ENCODE results near the gene PPP1R15B.

Gene PPP1R15B

DNA sequence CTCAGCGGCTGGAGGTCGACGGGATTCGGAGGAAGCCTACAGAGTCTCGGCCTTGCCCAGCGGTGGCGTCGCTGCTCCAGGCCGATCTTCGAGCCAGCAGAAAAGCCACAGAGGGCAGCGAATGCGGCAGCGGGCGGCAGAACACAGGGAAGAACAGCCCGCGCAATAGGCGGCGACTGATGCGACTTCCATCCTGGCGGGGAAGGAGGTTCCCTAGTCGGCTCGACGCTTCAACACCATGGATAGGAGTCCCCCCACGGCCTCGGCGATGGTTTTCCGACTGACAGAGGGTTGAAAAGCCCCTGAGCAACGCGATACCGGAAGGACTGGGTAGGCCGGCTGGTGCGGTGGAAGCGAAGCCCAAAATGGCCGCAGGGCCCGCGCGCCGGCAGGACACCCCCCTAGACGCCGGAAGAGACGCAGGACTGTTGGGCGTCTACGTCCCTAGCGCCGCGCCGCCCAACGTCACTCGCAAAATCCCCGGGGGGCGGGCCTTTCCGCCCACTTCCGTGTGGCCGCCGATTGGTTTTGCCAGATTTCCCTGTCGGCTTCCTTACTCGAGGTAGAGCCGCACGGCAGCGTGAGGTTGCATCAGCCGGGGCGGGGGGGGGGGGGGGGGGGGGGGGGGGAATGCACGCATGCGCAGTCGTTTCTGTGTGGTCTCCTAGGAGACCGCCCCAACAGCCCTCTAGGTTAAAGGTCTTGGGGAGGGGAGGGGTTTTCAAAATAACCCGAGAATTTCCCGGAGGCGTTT lies at the start of gene PPP1R15B:
PPP1R15B (minus strand) TSS at position 367 of the 754 bp plus-strand sequence. CDS start 406 bp downstream, outside the sequence.
- Histone ChIP-seq H3K27me3 (ENCODE audit: control insufficient read depth in 1 of 2, insufficient read depth in 2 of 2, low read length in 2 of 2) (no peaks in the 10 kb centered on the region), H3K9ac (ENCODE audit: low read length) (peak within 1 kb of the TSS; percentile 98), H3K9me3 (ENCODE audit: low read length) (no peaks in the 10 kb centered on the region), H3K27ac (ENCODE audit: low read depth, low read length) (peak within 1 kb of the TSS; percentile 99), H3K4me1 (ENCODE audit: insufficient read depth, low read length) (peaks cover 7% of the 10 kb centered on the region), H3K36me3 (ENCODE audit: insufficient read depth, low read length) (peaks cover 8% of the 10 kb centered on the region), H3K4me3 (ENCODE audit: low read depth in 1 of 2, low read length in 2 of 2) (peak within 1 kb of the TSS; percentile 95 to 98)

DNA sequence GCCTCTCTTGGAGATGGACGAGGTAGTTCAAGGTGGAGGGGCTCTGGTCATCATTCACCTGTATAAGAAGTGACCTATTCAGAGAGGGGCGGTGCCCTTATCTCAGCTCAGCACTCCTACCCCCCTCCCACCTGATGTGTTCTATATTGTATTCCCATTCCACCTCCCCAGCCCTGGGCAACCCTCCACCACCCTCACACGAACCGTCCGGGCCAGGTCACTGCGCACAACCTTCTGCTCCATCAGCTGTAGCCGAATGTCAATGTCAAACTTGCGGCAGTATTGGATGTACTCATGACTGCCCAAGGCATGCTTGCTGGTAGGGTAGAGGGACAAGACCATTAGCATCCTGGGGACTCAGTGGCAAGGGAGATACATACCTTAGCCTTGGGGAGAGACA lies 48.7 kb upstream of the PPP1R15B start:
- no peaks in the 10 kb centered on the region for H3K27me3 ChIP-seq (ENCODE audit: control insufficient read depth in 1 of 2, insufficient read depth in 2 of 2, low read length in 2 of 2)
- peaks cover 80% of the 10 kb centered on the region for H3K36me3 ChIP-seq (ENCODE audit: insufficient read depth, low read length)
- H3K9me3 ChIP-seq (ENCODE audit: low read length), result no peaks in the 10 kb centered on the region
- peaks cover 26% of the 10 kb centered on the region for H3K4me1 ChIP-seq (ENCODE audit: insufficient read depth, low read length)
- peak overlapping the region; percentile 38 for H3K27ac ChIP-seq (ENCODE audit: low read depth, low read length)
- no peak overlapping the region for H3K9ac ChIP-seq (ENCODE audit: low read length)
- no peak overlapping the region for H3K4me3 ChIP-seq (ENCODE audit: low read depth in 1 of 2, low read length in 2 of 2)

- peaks cover 20% of the 10 kb centered on the region for H3K4me1 ChIP-seq (ENCODE audit: insufficient read depth, low read length)
- H3K36me3 ChIP-seq (ENCODE audit: insufficient read depth, low read length), result peaks cover 85% of the 10 kb centered on the region
- no peak overlapping the region for H3K27ac ChIP-seq (ENCODE audit: low read depth, low read length)
- H3K4me3 ChIP-seq (ENCODE audit: low read depth in 1 of 2, low read length in 2 of 2), result no peak overlapping the region
- H3K27me3 ChIP-seq (ENCODE audit: control insufficient read depth in 1 of 2, insufficient read depth in 2 of 2, low read length in 2 of 2), result no peaks in the 10 kb centered on the region
- no peak overlapping the region for H3K9ac ChIP-seq (ENCODE audit: low read length)
- no peaks in the 10 kb centered on the region for H3K9me3 ChIP-seq (ENCODE audit: low read length)
Measured at GRCh38 chr1:204459706-204460105, 48.1 kb upstream of the PPP1R15B start.

GRCh38 chr1:204457666-204458065 lies 46.0 kb upstream of the PPP1R15B start:
- Histone ChIP-seq H3K9me3 (ENCODE audit: low read length) (no peaks in the 10 kb centered on the region), H3K4me1 (ENCODE audit: insufficient read depth, low read length) (peaks cover 9% of the 10 kb centered on the region), H3K27me3 (ENCODE audit: control insufficient read depth in 1 of 2, insufficient read depth in 2 of 2, low read length in 2 of 2) (no peaks in the 10 kb centered on the region), H3K27ac (ENCODE audit: low read depth, low read length) (no peak overlapping the region), H3K9ac (ENCODE audit: low read length) (no peak overlapping the region), H3K36me3 (ENCODE audit: insufficient read depth, low read length) (peaks cover 82% of the 10 kb centered on the region), H3K4me3 (ENCODE audit: low read depth in 1 of 2, low read length in 2 of 2) (no peak overlapping the region)

DNA sequence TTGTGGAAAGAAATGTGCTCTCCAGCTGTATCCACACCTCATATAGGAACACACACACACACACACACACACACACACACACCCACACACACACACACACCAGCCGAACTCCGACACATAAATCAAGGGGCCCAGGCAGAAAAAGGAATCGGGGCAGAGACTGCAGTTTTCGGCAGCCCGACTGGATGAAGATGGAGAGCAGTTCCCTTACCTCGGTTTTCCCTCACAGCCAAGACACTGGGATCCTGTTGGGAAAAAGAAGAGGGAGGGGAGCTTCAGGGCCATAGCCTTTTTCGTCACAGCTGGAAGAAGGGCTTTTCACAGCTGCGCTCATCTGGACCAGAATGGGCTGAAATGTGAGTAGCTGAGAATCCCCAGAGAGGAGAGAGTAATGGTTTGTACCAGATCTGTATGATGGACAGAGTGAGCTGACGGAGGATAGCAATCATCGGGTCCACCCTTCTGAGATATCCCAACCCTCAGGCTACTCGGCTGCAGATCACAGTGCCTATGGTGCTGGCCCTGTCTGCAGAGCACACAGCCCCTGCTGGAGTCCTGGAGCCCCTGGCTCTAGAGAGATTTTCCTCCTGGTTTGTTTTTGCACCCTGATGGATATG lies 45.3 kb upstream of the PPP1R15B start:
- Histone ChIP-seq H3K36me3 (ENCODE audit: insufficient read depth, low read length) (peaks cover 75% of the 10 kb centered on the region), H3K27ac (ENCODE audit: low read depth, low read length) (no peak overlapping the region), H3K9ac (ENCODE audit: low read length) (no peak overlapping the region), H3K9me3 (ENCODE audit: low read length) (no peaks in the 10 kb centered on the region), H3K4me1 (ENCODE audit: insufficient read depth, low read length) (peaks cover 9% of the 10 kb centered on the region), H3K4me3 (ENCODE audit: low read depth in 1 of 2, low read length in 2 of 2) (no peak overlapping the region), H3K27me3 (ENCODE audit: control insufficient read depth in 1 of 2, insufficient read depth in 2 of 2, low read length in 2 of 2) (no peaks in the 10 kb centered on the region)

DNA sequence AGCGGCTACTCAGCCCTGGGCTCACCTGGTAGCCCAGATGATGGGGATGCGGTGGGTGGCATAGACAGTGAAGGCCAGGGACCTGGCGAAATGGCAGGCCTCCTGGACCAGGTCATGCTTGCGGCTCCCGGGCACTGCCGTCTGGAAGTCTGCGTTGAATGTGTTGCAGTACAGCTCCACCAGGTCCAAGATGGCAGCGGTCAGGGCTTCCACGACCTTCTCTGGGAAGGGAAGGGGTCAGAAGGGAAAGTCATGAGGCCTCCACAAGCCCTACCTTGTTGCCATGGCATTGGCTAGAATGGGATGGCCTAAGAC lies 44.2 kb upstream of the PPP1R15B start:
- H3K9ac ChIP-seq (ENCODE audit: low read length), result no peak overlapping the region
- H3K9me3 ChIP-seq (ENCODE audit: low read length), result no peaks in the 10 kb centered on the region
- no peaks in the 10 kb centered on the region for H3K27me3 ChIP-seq (ENCODE audit: control insufficient read depth in 1 of 2, insufficient read depth in 2 of 2, low read length in 2 of 2)
- H3K36me3 ChIP-seq (ENCODE audit: insufficient read depth, low read length), result peaks cover 73% of the 10 kb centered on the region
- H3K4me3 ChIP-seq (ENCODE audit: low read depth in 1 of 2, low read length in 2 of 2), result no peak overlapping the region
- peaks cover 15% of the 10 kb centered on the region for H3K4me1 ChIP-seq (ENCODE audit: insufficient read depth, low read length)
- no peak overlapping the region for H3K27ac ChIP-seq (ENCODE audit: low read depth, low read length)

DNA sequence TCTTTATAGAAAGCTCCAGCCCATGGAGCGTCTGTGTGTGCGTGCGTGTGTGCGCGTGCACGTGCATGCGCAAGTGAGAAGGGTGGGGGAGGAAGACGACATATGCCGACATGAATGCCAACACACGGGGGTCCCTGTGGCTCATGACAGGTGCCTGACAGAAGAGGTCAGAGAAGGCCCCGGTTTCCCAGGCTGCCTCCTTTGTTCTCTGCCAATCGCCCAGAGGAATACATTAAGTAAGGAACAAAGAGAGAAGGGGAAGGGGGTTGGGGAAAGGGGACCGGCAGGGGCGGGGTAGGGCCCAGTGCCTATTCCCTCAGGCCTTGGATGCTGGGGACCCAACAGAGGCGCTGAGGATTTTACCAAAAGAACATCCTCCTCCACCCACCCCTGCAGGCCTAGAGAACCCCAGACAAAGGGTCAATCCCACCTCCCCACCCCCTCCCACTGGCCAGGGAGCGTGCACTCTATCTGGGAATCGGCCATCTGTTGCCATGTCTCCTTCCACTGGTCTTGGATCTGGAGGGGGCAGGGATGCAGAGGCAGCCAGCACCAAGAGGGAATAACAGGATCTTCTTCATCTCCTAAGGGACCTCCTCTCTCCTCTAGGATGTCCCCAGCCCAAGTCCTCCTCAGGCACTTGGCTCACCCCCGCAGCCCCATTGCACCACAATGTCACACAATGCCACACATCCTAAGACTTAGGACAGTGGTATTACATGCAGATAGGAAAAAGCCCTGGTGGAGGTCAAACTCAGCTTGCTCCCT lies 43.6 kb upstream of the PPP1R15B start:
- Histone ChIP-seq H3K9me3 (ENCODE audit: low read length) (no peaks in the 10 kb centered on the region), H3K27ac (ENCODE audit: low read depth, low read length) (no peak overlapping the region), H3K9ac (ENCODE audit: low read length) (no peak overlapping the region), H3K27me3 (ENCODE audit: control insufficient read depth in 1 of 2, insufficient read depth in 2 of 2, low read length in 2 of 2) (no peaks in the 10 kb centered on the region), H3K4me3 (ENCODE audit: low read depth in 1 of 2, low read length in 2 of 2) (no peak overlapping the region), H3K4me1 (ENCODE audit: insufficient read depth, low read length) (peaks cover 15% of the 10 kb centered on the region), H3K36me3 (ENCODE audit: insufficient read depth, low read length) (peaks cover 72% of the 10 kb centered on the region)

- Histone ChIP-seq H3K27ac (ENCODE audit: low read depth, low read length) (no peak overlapping the region), H3K9ac (ENCODE audit: low read length) (no peak overlapping the region), H3K4me3 (ENCODE audit: low read depth in 1 of 2, low read length in 2 of 2) (no peak overlapping the region), H3K36me3 (ENCODE audit: insufficient read depth, low read length) (peaks cover 71% of the 10 kb centered on the region), H3K27me3 (ENCODE audit: control insufficient read depth in 1 of 2, insufficient read depth in 2 of 2, low read length in 2 of 2) (no peaks in the 10 kb centered on the region), H3K4me1 (ENCODE audit: insufficient read depth, low read length) (peaks cover 15% of the 10 kb centered on the region), H3K9me3 (ENCODE audit: low read length) (no peaks in the 10 kb centered on the region)
Measured at GRCh38 chr1:204454476-204454875, 42.9 kb upstream of the PPP1R15B start.

DNA sequence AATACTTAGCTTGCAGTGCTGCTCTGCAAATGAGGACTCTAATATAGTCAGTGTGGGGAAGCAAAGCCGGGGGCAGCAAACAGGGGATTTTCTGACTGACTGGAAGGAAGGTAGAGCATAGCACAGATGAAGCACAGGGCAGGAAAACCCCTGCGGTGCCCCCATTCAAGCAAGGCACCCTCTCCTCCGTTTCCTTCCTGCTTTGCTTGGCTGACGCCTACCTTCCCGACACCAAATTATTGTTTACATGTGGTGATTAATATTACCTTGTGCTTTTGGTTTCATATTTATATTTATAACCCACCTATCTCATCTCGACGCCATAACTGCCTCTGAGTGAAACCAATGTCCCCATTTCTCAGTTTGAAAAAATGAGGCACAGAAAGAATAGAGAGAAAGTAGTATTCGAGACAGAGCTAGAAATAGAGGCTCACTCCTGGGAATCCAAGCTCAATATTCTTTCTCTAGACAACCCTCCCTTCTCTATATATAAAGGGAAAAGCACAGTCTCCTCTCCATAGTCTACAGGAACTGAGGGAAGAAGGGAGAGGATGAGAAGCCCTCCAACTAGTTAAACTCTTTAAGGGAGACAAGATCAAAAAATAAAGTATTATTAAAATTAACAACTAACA lies 41.6 kb upstream of the PPP1R15B start:
- peaks cover 15% of the 10 kb centered on the region for H3K4me1 ChIP-seq (ENCODE audit: insufficient read depth, low read length)
- no peaks in the 10 kb centered on the region for H3K9me3 ChIP-seq (ENCODE audit: low read length)
- no peak overlapping the region for H3K9ac ChIP-seq (ENCODE audit: low read length)
- no peaks in the 10 kb centered on the region for H3K27me3 ChIP-seq (ENCODE audit: control insufficient read depth in 1 of 2, insufficient read depth in 2 of 2, low read length in 2 of 2)
- no peak overlapping the region for H3K4me3 ChIP-seq (ENCODE audit: low read depth in 1 of 2, low read length in 2 of 2)
- H3K36me3 ChIP-seq (ENCODE audit: insufficient read depth, low read length), result peaks cover 67% of the 10 kb centered on the region
- H3K27ac ChIP-seq (ENCODE audit: low read depth, low read length), result no peak overlapping the region

GRCh38 chr1:204451352-204452124 lies 39.9 kb upstream of the PPP1R15B start:
- peaks cover 10% of the 10 kb centered on the region for H3K4me1 ChIP-seq (ENCODE audit: insufficient read depth, low read length)

More at GRCh38 chr1:204451352-204452124, 39.9 kb upstream of the PPP1R15B start:
- no peaks in the 10 kb centered on the region for H3K9me3 ChIP-seq (ENCODE audit: low read length)
- peak overlapping the region; percentile 12 for H3K27ac ChIP-seq (ENCODE audit: low read depth, low read length)
- H3K36me3 ChIP-seq (ENCODE audit: insufficient read depth, low read length), result peaks cover 66% of the 10 kb centered on the region
- no peaks in the 10 kb centered on the region for H3K27me3 ChIP-seq (ENCODE audit: control insufficient read depth in 1 of 2, insufficient read depth in 2 of 2, low read length in 2 of 2)
- H3K9ac ChIP-seq (ENCODE audit: low read length), result no peak overlapping the region
- H3K4me3 ChIP-seq (ENCODE audit: low read depth in 1 of 2, low read length in 2 of 2), result no peak overlapping the region
